Measurements from ENCODE around the gene ZBTB7B.

The ZBTB7B gene

GRCh38 chr1:155040358-155041093, 37.9 kb downstream of the ZBTB7B start:
- FAIRE-seq, result no peak

- FAIRE-seq, result no peak
Observed at GRCh38 chr1:155042789-155043188, 40.2 kb downstream of the ZBTB7B start.

GRCh38 chr1:155043301-155043702, 40.7 kb downstream of the ZBTB7B start:
- FAIRE-seq, result no peak

GRCh38 chr1:155043793-155044192, 41.2 kb downstream of the ZBTB7B start:
- FAIRE-seq, result no peak

- FAIRE-seq, result no peak
Observed at GRCh38 chr1:155044365-155044764, 41.8 kb downstream of the ZBTB7B start.

- FAIRE-seq, result no peak
Observed at GRCh38 chr1:155044812-155045657, 42.4 kb downstream of the ZBTB7B start.

GRCh38 chr1:155048449-155049334, 46.1 kb downstream of the ZBTB7B start:
- no peak for FAIRE-seq

GRCh38 chr1:155049651-155050559, 47.3 kb downstream of the ZBTB7B start:
- no peak for FAIRE-seq

GRCh38 chr1:155050560-155051341, 48.1 kb downstream of the ZBTB7B start, which contains the start of gene ADAM15:
ADAM15 (plus strand) TSS chr1:155051316; CDS start chr1:155051387, 71 bp downstream.
- no peak for FAIRE-seq

- no peak for FAIRE-seq
Observed at GRCh38 chr1:155051342-155051776, 48.8 kb downstream of the ZBTB7B start.

GRCh38 chr1:155051777-155052398, 49.3 kb downstream of the ZBTB7B start:
- FAIRE-seq, result no peak

- no peak for FAIRE-seq
Observed at GRCh38 chr1:155052439-155053395, 50.1 kb downstream of the ZBTB7B start.

- no peak for FAIRE-seq
Observed at GRCh38 chr1:155053531-155054105, 51.0 kb downstream of the ZBTB7B start.

GRCh38 chr1:155057104-155057503, 54.5 kb downstream of the ZBTB7B start:
- FAIRE-seq, result no peak

GRCh38 chr1:155057788-155058211, 55.2 kb downstream of the ZBTB7B start:
- FAIRE-seq, result no peak

GRCh38 chr1:155060736-155061135, 58.1 kb downstream of the ZBTB7B start:
- no peak for FAIRE-seq

GRCh38 chr1:155061381-155062150, 59.0 kb downstream of the ZBTB7B start:
- no peak for FAIRE-seq

- FAIRE-seq, result no peak
Observed at GRCh38 chr1:155062151-155062686, 59.6 kb downstream of the ZBTB7B start.

Measured in endometrium (tissue), 2 donors.